ENCODE results near the gene TSKU. TPM values are rescaled to one million over a fixed set of nuclear protein-coding genes. Genes with fewer than 3 reads are reported as not detected.
"Not testable (repeated sequence)": the region's sequence is repeated elsewhere in the genome, so short reads cannot be mapped to it uniquely, and the experiment has no call there.

TSKU gene
- total RNA-seq, 4 donors from 2014 or later: 19.1 to 60.6 (median 47.1) TPM

- Histone ChIP-seq H3K4me1 (peaks cover 15 to 61% (median 52%) of the 10 kb centered on the region in 4 donors), H3K27me3 (no peaks in the 10 kb centered on the region), H3K36me3 (no peaks in the 10 kb centered on the region), H3K4me3 (peak overlapping the region in 2 of 4 donors; percentile 16 to 24), H3K27ac (replicated peaks in 1 of 4) (peak overlapping the region in 3 of 4 donors; percentile 5 to 42 (median 41)), H3K9me3 (no peaks in the 10 kb centered on the region)
- DNase-seq (ENCODE audit: extremely low spot score): no peak
- TF ChIP-seq POLR2A (IDR thresholded peaks at IDR 0.05; ENCODE audit: low read depth): no peak
- no peak for TF ChIP-seq EP300 (IDR thresholded peaks at IDR 0.05)
- TF ChIP-seq CTCF (IDR thresholded peaks at IDR 0.05): no peak
- TF ChIP-seq POLR2AphosphoS5 (IDR thresholded peaks at IDR 0.05): no peak
- WGBS: 70% methylated on average over 9 of the region's 12 CpGs
- intact Hi-C loops (cut with DNase I): no loop called here
Measured at GRCh38 chr11:76787911-76788596, 4.9 kb downstream of the TSKU start.

- intact Hi-C loops (cut with DNase I): no loop called here
- Histone ChIP-seq H3K4me1 (peaks cover 23 to 64% (median 53%) of the 10 kb centered on the region in 4 donors), H3K9me3 (no peaks in the 10 kb centered on the region), H3K4me3 (no peak overlapping the region), H3K36me3 (no peaks in the 10 kb centered on the region), H3K27ac (replicated peaks in 1 of 4) (peak overlapping the region in 3 of 4 donors; percentile 5 to 41 (median 18)), H3K27me3 (no peaks in the 10 kb centered on the region)
- DNase-seq (ENCODE audit: extremely low spot score): no peak
- 92% methylated on average over 7 of the region's 10 CpGs for WGBS
- TF ChIP-seq EP300 (IDR thresholded peaks at IDR 0.05) (no peak), CTCF (IDR thresholded peaks at IDR 0.05) (no peak), POLR2AphosphoS5 (IDR thresholded peaks at IDR 0.05) (no peak), POLR2A (IDR thresholded peaks at IDR 0.05; ENCODE audit: low read depth) (no peak)
Measured at GRCh38 chr11:76788661-76789442, 5.7 kb downstream of the TSKU start.

GRCh38 chr11:76789443-76789719 is 6.2 kb downstream of the TSKU start:
- peak overlapping the region in 1 of 4 donors; percentile 41 for H3K27ac ChIP-seq (replicated peaks in 1 of 4)
- no peaks in the 10 kb centered on the region for H3K9me3 ChIP-seq
- TF ChIP-seq POLR2AphosphoS5 (IDR thresholded peaks at IDR 0.05) (no peak), POLR2A (IDR thresholded peaks at IDR 0.05; ENCODE audit: low read depth) (no peak), CTCF (IDR thresholded peaks at IDR 0.05) (no peak), EP300 (IDR thresholded peaks at IDR 0.05) (no peak)
- intact Hi-C loops (cut with DNase I): no loop called here
- H3K36me3 ChIP-seq: no peaks in the 10 kb centered on the region
- DNase-seq (ENCODE audit: extremely low spot score): no peak
- H3K4me1 ChIP-seq: peaks cover 25 to 64% (median 51%) of the 10 kb centered on the region in 4 donors
- WGBS: 85% methylated on average over 2 of the region's 2 CpGs
- H3K4me3 ChIP-seq: no peak overlapping the region
- no peaks in the 10 kb centered on the region for H3K27me3 ChIP-seq

GRCh38 chr11:76790251-76790650 is 7.1 kb downstream of the TSKU start:
- no peak for DNase-seq (ENCODE audit: extremely low spot score)
- H3K9me3 ChIP-seq: no peaks in the 10 kb centered on the region
- 91% methylated on average over 4 of the region's 5 CpGs for WGBS
- no peak overlapping the region for H3K4me3 ChIP-seq
- H3K27me3 ChIP-seq: no peaks in the 10 kb centered on the region
- peaks cover 25 to 62% (median 42%) of the 10 kb centered on the region in 4 donors for H3K4me1 ChIP-seq
- peaks cover 0 to under 1% (median 0%) of the 10 kb centered on the region in 4 donors for H3K36me3 ChIP-seq
- intact Hi-C loops (cut with DNase I): no loop called here
- TF ChIP-seq POLR2AphosphoS5 (IDR thresholded peaks at IDR 0.05) (no peak), EP300 (IDR thresholded peaks at IDR 0.05) (no peak), CTCF (IDR thresholded peaks at IDR 0.05) (no peak), POLR2A (IDR thresholded peaks at IDR 0.05; ENCODE audit: low read depth) (no peak)
- no peak overlapping the region for H3K27ac ChIP-seq (replicated peaks in 1 of 4)

- intact Hi-C loops (cut with DNase I): not testable (repeated sequence)
Measured at GRCh38 chr11:76791002-76791770, 8.0 kb downstream of the TSKU start.

More at GRCh38 chr11:76791002-76791770, 8.0 kb downstream of the TSKU start:
- not testable (repeated sequence) for H3K27ac ChIP-seq (replicated peaks in 1 of 4); H3K4me3 ChIP-seq; H3K27me3 ChIP-seq; DNase-seq (ENCODE audit: extremely low spot score); H3K9me3 ChIP-seq
- peaks cover 25 to 53% (median 40%) of the 10 kb centered on the region in 4 donors for H3K4me1 ChIP-seq
- 96% methylated on average over 4 of the region's 4 CpGs for WGBS
- H3K36me3 ChIP-seq: peaks cover 2 to 10% (median 8%) of the 10 kb centered on the region in 4 donors
